ENCODE data around the gene RNF212.

DNA sequence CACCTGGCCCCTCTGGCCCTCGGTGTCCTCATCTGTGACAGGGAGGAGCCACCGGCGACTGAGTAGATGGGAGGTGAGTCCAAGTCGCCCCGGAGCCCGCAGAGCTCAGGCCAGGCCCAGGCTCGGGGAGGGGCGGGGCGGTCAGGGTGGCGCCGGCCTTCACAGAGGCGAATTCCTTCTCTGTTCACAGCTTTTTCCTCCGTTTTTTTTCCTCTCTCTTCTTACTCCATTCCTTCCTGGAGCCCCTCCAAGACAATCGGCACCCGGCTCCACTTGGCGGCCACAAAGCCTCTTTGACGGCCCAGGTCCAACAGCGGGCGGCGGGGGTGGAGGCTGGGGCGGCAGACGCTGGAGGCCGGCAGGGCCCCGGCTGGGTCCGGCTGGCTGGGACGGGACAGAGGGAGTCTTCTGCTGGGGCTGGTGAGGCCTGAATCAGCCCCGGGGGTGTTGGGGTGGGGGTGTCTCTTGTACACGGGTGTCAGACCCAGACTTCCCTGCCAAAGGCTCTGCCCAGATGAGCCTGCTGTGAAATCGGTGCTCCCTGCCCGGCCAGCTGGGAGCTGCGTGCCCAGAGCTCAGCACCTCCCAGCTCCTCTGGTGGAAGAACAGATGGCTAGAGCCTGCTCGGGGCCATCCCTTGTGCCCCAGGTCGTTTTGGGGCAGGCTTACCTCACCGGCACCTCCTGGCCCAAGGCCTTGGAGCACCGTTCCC lies 79.4 kb downstream of the RNF212 start:
- TF ChIP-seq, protein P1, sequence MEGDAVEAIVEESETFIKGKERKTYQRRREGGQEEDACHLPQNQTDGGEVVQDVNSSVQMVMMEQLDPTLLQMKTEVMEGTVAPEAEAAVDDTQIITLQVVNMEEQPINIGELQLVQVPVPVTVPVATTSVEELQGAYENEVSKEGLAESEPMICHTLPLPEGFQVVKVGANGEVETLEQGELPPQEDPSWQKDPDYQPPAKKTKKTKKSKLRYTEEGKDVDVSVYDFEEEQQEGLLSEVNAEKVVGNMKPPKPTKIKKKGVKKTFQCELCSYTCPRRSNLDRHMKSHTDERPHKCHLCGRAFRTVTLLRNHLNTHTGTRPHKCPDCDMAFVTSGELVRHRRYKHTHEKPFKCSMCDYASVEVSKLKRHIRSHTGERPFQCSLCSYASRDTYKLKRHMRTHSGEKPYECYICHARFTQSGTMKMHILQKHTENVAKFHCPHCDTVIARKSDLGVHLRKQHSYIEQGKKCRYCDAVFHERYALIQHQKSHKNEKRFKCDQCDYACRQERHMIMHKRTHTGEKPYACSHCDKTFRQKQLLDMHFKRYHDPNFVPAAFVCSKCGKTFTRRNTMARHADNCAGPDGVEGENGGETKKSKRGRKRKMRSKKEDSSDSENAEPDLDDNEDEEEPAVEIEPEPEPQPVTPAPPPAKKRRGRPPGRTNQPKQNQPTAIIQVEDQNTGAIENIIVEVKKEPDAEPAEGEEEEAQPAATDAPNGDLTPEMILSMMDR (IDR thresholded peaks at IDR 0.05): no peak
- no peak for TF ChIP-seq POLR2AphosphoS5 (IDR thresholded peaks at IDR 0.05)

Data from esophagus muscularis mucosa (tissue), 3 donors.